K562 (cell line): Measurements from ENCODE around the gene TSEN54. TPM values are rescaled to one million over a fixed set of nuclear protein-coding genes. Genes with fewer than 3 reads are reported as not detected.

Experiments used
- BCOR ChIP-seq: fragments of 450-650 bp; IDR thresholded peaks from 2 replicates; pipeline ENCODE4 v1.6.1; 2016
- CEBPB ChIP-seq: fragments of 450-650 bp; IDR thresholded peaks from 2 replicates; pipeline ENCODE4 v1.6.1; 2016; ENCODE audit warnings: missing genetic modification characterization, missing compliant biosample characterization
- CTBP1 ChIP-seq: fragments of 450-650 bp; IDR thresholded peaks from 2 replicates; pipeline ENCODE4 v1.6.1; 2016; ENCODE audit warnings: borderline replicate concordance
- HIVEP1 ChIP-seq: fragments of 250-450 bp; sonication (Bioruptor Pico); IDR thresholded peaks from 2 replicates; pipeline ENCODE4 v1.4.0; 2020; ENCODE audit warnings: mild to moderate bottlenecking
- JUND ChIP-seq, 2 experiments: IDR thresholded peaks; 2 replicates in 1 of 2; 3 replicates in 1 of 2; pipeline ENCODE4 v1.6.1; 2011; ENCODE audit warnings: borderline replicate concordance in 2 of 2, low read depth in 2 of 2, low read length in 2 of 2, improper control_type of control experiment in 1 of 2, missing biosample characterization in 1 of 2, missing genetic modification characterization in 1 of 2, missing genetic modification reagents in 1 of 2
- MAFG ChIP-seq: fragments of 450-650 bp; conservative IDR thresholded peaks from 2 replicates; pipeline ENCODE4 v1.6.1; 2016; ENCODE audit warnings: missing genetic modification characterization, missing compliant biosample characterization
- MEIS2 ChIP-seq: fragments of 450-650 bp; IDR thresholded peaks from 2 replicates; pipeline ENCODE4 v1.6.1; 2014; ENCODE audit warnings: mild to moderate bottlenecking; ENCODE audit not compliant: partially characterized antibody
- PHTF2 ChIP-seq: fragments of 250-450 bp; sonication (Bioruptor Pico); IDR thresholded peaks from 2 replicates; pipeline ENCODE4 v1.5.0; 2021; ENCODE audit warnings: mild to moderate bottlenecking
- POLR2AphosphoS5 ChIP-seq: IDR thresholded peaks from 2 replicates; pipeline ENCODE4 v1.6.1; 2011; ENCODE audit warnings: mild to moderate bottlenecking, low read depth, low read length, moderate library complexity; ENCODE audit not compliant: control insufficient read depth, insufficient read depth
- POLR2H ChIP-seq: IDR thresholded peaks from 2 replicates; pipeline ENCODE4 v1.6.1; 2016; ENCODE audit warnings: missing genetic modification characterization, low read depth, mild to moderate bottlenecking, control low read depth, missing compliant biosample characterization, moderate library complexity
- ZNF695 ChIP-seq: fragments of 450-650 bp; formaldehyde crosslinking; IDR thresholded peaks from 2 replicates; pipeline ENCODE4 v1.4.0; 2020; ENCODE audit warnings: mild to moderate bottlenecking, moderate library complexity
- ZNF717 ChIP-seq: fragments of 250-450 bp; sonication (Bioruptor Pico); IDR thresholded peaks from 2 replicates; pipeline ENCODE4 v1.5.0; 2021
- polyA plus RNA-seq, 8 experiments: library from polyadenylated mRNA; depleted of rRNA in 4 of 8; stranded (reverse) in 5 of 8; unstranded in 3 of 8; fragments of >200 nt; fragmentation: Nextera tagmentation in 2 of 8; fragmentation: Illumina TruSeq in 1 of 8; extraction: Ambion mirVana in 2 of 8; extraction: Trizol in 1 of 8; gene quantifications; 2 replicates each; pipeline versions ENCODE4 v1.2.1 to v1.2.3, GENCODE V29; 2011 to 2014; ENCODE audit warnings: inconsistent platforms in 1 of 8, missing spikeins in 1 of 8
- total RNA-seq, 7 experiments: library from RNA; depleted of rRNA in 6 of 7; stranded (reverse); fragments of >200 nt in 6 of 7; fragmentation: Illumina TruSeq in 2 of 7; extraction: Trizol in 2 of 7; gene quantifications; 2 replicates each; pipeline versions ENCODE4 v1.2.1 to v1.2.3, GENCODE V29; 2011 to 2021; ENCODE audit warnings: low replicate concordance in 1 of 7
- TF ChIP-seq, protein P1 (sequence below), 2 experiments: IDR thresholded peaks in 1 of 2; conservative IDR thresholded peaks in 1 of 2; 2 replicates each; pipeline ENCODE4 v1.6.1; 2016; ENCODE audit warnings: low read depth in 2 of 2, mild to moderate bottlenecking in 1 of 2, missing compliant biosample characterization in 1 of 2, missing genetic modification characterization in 1 of 2, moderate library complexity in 1 of 2
- TF ChIP-seq, protein P2 (sequence below): fragments of 250-450 bp; sonication (Bioruptor Pico); IDR thresholded peaks from 2 replicates; pipeline ENCODE4 v1.8.0; 2021; ENCODE audit warnings: moderate library complexity, mild to moderate bottlenecking, inconsistent platforms
- TF ChIP-seq, protein P3 (sequence below): fragments of 450-650 bp; IDR thresholded peaks from 2 replicates; pipeline ENCODE4 v1.7.0; 2016; ENCODE audit warnings: borderline replicate concordance
- TF ChIP-seq, protein P4 (sequence below): fragments of 250-450 bp; sonication (Bioruptor Pico); IDR thresholded peaks from 2 replicates; pipeline ENCODE4 v1.4.0; 2020; ENCODE audit warnings: borderline replicate concordance
- TF ChIP-seq, protein P5 (sequence below): sonication (generic); formaldehyde crosslinking; IDR thresholded peaks from 2 replicates; pipeline ENCODE4 v1.8.0; 2022; ENCODE audit warnings: missing genetic modification reagents, mild to moderate bottlenecking, borderline replicate concordance
- TF ChIP-seq, protein P6 (sequence below): fragments of 250-450 bp; sonication (Bioruptor Pico); IDR thresholded peaks from 2 replicates; pipeline ENCODE4 v1.9.0; 2021; ENCODE audit warnings: mild to moderate bottlenecking
- TF ChIP-seq, protein P7 (sequence below): fragments of 450-650 bp; IDR thresholded peaks from 2 replicates; pipeline ENCODE4 v1.6.1; 2017; ENCODE audit warnings: antibody characterized with exemption

Gene TSEN54
- total and polyA plus RNA-seq, 9 of the 15 experiments (the other 6 are each of a cell fraction or from before 2014, with no cell fraction given) = 5.9 to 64.3 (median 48.9) TPM

DNA sequence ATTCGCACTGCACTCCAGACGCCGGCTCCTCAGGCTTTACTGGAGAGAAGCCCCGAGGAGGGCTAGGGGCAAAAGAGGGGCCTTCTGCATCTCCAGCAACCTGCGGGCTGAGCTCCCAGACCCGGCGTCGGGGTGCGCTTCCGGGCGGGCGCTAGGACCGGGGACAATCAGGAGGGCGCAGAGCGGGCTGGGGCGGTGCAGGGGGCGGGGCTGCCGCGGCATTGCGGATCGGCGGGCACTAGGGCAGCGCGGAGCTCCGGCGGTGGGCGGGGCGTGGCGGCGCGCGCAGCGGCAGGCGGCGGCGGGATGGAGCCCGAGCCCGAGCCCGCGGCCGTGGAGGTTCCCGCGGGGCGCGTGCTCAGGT is at the start of gene TSEN54 (continued):
- TF ChIP-seq, protein P1, sequence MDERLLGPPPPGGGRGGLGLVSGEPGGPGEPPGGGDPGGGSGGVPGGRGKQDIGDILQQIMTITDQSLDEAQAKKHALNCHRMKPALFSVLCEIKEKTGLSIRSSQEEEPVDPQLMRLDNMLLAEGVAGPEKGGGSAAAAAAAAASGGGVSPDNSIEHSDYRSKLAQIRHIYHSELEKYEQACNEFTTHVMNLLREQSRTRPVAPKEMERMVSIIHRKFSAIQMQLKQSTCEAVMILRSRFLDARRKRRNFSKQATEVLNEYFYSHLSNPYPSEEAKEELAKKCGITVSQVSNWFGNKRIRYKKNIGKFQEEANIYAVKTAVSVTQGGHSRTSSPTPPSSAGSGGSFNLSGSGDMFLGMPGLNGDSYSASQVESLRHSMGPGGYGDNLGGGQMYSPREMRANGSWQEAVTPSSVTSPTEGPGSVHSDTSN (CRISPR knock-in tag; IDR thresholded peaks at IDR 0.05; ENCODE audit: low read depth) = no peak
- TF ChIP-seq, protein P1 (tag; conservative IDR thresholded peaks at IDR 0.05; ENCODE audit: low read depth) = no peak
- TF ChIP-seq POLR2H (tag) = no peak
- TF ChIP-seq CTBP1 = peak; percentile 28; the same call in 1 of the 2 replicates
- TF ChIP-seq MEIS2 = no peak
- TF ChIP-seq POLR2AphosphoS5 = no peak
- TF ChIP-seq, protein P2, sequence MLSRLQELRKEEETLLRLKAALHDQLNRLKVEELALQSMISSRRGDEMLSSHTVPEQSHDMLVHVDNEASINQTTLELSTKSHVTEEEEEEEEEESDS (CRISPR knock-in tag) = no peak
- TF ChIP-seq, protein P3, sequence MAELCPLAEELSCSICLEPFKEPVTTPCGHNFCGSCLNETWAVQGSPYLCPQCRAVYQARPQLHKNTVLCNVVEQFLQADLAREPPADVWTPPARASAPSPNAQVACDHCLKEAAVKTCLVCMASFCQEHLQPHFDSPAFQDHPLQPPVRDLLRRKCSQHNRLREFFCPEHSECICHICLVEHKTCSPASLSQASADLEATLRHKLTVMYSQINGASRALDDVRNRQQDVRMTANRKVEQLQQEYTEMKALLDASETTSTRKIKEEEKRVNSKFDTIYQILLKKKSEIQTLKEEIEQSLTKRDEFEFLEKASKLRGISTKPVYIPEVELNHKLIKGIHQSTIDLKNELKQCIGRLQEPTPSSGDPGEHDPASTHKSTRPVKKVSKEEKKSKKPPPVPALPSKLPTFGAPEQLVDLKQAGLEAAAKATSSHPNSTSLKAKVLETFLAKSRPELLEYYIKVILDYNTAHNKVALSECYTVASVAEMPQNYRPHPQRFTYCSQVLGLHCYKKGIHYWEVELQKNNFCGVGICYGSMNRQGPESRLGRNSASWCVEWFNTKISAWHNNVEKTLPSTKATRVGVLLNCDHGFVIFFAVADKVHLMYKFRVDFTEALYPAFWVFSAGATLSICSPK = no peak
- TF ChIP-seq ZNF717 (CRISPR knock-in tag) = no peak
- TF ChIP-seq, protein P4, sequence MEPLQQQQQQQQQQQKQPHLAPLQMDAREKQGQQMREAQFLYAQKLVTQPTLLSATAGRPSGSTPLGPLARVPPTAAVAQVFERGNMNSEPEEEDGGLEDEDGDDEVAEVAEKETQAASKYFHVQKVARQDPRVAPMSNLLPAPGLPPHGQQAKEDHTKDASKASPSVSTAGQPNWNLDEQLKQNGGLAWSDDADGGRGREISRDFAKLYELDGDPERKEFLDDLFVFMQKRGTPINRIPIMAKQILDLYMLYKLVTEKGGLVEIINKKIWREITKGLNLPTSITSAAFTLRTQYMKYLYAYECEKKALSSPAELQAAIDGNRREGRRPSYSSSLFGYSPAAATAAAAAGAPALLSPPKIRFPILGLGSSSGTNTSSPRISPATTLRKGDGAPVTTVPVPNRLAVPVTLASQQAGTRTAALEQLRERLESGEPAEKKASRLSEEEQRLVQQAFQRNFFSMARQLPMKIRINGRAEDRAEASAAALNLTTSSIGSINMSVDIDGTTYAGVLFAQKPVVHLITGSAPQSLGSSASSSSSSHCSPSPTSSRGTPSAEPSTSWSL = no peak
- no peak for TF ChIP-seq PHTF2 (CRISPR knock-in tag)
- no peak for TF ChIP-seq BCOR
- TF ChIP-seq, protein P5, sequence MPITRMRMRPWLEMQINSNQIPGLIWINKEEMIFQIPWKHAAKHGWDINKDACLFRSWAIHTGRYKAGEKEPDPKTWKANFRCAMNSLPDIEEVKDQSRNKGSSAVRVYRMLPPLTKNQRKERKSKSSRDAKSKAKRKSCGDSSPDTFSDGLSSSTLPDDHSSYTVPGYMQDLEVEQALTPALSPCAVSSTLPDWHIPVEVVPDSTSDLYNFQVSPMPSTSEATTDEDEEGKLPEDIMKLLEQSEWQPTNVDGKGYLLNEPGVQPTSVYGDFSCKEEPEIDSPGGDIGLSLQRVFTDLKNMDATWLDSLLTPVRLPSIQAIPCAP = no peak
- TF ChIP-seq ZNF695 (CRISPR knock-in tag) = no peak
- TF ChIP-seq, protein P6, sequence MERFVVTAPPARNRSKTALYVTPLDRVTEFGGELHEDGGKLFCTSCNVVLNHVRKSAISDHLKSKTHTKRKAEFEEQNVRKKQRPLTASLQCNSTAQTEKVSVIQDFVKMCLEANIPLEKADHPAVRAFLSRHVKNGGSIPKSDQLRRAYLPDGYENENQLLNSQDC = no peak
- TF ChIP-seq HIVEP1 (CRISPR knock-in tag) = no peak
- TF ChIP-seq JUND (IDR thresholded peaks at IDR 0.05; ENCODE audit: borderline replicate concordance, low read depth, low read length) = 0 out of 2 replicates have a peak, but pooled peaks have one; percentile 38
- no peak; the same call in 2 of the 3 replicates for TF ChIP-seq JUND (tag; IDR thresholded peaks at IDR 0.05; ENCODE audit: borderline replicate concordance, low read depth, low read length)
- no peak for TF ChIP-seq CEBPB (tag)
- TF ChIP-seq, protein P7, sequence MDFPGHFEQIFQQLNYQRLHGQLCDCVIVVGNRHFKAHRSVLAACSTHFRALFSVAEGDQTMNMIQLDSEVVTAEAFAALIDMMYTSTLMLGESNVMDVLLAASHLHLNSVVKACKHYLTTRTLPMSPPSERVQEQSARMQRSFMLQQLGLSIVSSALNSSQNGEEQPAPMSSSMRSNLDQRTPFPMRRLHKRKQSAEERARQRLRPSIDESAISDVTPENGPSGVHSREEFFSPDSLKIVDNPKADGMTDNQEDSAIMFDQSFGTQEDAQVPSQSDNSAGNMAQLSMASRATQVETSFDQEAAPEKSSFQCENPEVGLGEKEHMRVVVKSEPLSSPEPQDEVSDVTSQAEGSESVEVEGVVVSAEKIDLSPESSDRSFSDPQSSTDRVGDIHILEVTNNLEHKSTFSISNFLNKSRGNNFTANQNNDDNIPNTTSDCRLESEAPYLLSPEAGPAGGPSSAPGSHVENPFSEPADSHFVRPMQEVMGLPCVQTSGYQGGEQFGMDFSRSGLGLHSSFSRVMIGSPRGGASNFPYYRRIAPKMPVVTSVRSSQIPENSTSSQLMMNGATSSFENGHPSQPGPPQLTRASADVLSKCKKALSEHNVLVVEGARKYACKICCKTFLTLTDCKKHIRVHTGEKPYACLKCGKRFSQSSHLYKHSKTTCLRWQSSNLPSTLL = no peak
- TF ChIP-seq MAFG (tag) = no peak
